Measurements from ENCODE around the gene ACP7. TPM values are rescaled to one million over a fixed set of nuclear protein-coding genes. Genes with fewer than 3 reads are reported as not detected.

The ACP7 gene
- polyA plus RNA-seq, 2 of the 4 experiments (the other 2 are of a cell fraction): 0.06 to 0.25 TPM

GRCh38 chr19:39158646-39159260 is 74.6 kb downstream of the ACP7 start:
- no peaks in the 10 kb centered on the region for H3K9me3 ChIP-seq
- no peak overlapping the region for H3K4me2 ChIP-seq
- no peak for DNase-seq (ENCODE audit: low read depth in 1 of 2, low spot score in 1 of 2)
- CTCF ChIA-PET: interaction anchor here (0.8 to 2.0 kb wide), 5 partner anchors 9 to 183 kb away, joined by 3 to 6 read pairs (median 3); no protein-coding TSS in a partner anchor
- POLR2A ChIA-PET: no interaction called here
- H3K4me3 ChIP-seq: no peak overlapping the region
- H3K4me1 ChIP-seq: peaks cover 42% of the 10 kb centered on the region
- H3K27ac ChIP-seq: no peak overlapping the region; a peak in 1 of 6 replicates
- 86% methylated on average over 12 of the region's 12 CpGs for WGBS (ENCODE audit: missing lambda C conversion rate)
- ATAC-seq: no peak
- no peak for FAIRE-seq
- TF ChIP-seq, protein P1, sequence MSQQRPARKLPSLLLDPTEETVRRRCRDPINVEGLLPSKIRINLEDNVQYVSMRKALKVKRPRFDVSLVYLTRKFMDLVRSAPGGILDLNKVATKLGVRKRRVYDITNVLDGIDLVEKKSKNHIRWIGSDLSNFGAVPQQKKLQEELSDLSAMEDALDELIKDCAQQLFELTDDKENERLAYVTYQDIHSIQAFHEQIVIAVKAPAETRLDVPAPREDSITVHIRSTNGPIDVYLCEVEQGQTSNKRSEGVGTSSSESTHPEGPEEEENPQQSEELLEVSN (IDR thresholded peaks at IDR 0.05; ENCODE audit: borderline replicate concordance, low read depth): no peak
- TF ChIP-seq, protein P2, sequence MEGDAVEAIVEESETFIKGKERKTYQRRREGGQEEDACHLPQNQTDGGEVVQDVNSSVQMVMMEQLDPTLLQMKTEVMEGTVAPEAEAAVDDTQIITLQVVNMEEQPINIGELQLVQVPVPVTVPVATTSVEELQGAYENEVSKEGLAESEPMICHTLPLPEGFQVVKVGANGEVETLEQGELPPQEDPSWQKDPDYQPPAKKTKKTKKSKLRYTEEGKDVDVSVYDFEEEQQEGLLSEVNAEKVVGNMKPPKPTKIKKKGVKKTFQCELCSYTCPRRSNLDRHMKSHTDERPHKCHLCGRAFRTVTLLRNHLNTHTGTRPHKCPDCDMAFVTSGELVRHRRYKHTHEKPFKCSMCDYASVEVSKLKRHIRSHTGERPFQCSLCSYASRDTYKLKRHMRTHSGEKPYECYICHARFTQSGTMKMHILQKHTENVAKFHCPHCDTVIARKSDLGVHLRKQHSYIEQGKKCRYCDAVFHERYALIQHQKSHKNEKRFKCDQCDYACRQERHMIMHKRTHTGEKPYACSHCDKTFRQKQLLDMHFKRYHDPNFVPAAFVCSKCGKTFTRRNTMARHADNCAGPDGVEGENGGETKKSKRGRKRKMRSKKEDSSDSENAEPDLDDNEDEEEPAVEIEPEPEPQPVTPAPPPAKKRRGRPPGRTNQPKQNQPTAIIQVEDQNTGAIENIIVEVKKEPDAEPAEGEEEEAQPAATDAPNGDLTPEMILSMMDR (IDR thresholded peaks at IDR 0.05): no peak
- peak; percentile 60 for TF ChIP-seq ZFP36 (IDR thresholded peaks at IDR 0.05; ENCODE audit: borderline replicate concordance, partially characterized antibody)
- TF ChIP-seq HMGXB4 (CRISPR knock-in tag; IDR thresholded peaks at IDR 0.05; ENCODE audit: borderline replicate concordance): no peak
- 0 out of 5 replicates have a peak, but pooled peaks of 1 of the 2 experiments have one; percentile 9 for TF ChIP-seq JUN (IDR thresholded peaks at IDR 0.05)
- no peak for TF ChIP-seq EHMT2 (IDR thresholded peaks at IDR 0.05; ENCODE audit: low read depth)
- no peak for TF ChIP-seq ZC3H11A (IDR thresholded peaks at IDR 0.05)

GRCh38 chr19:39160523-39160861 is 76.3 kb downstream of the ACP7 start:
- H3K9me3 ChIP-seq: no peaks in the 10 kb centered on the region
- peaks cover 31% of the 10 kb centered on the region for H3K4me1 ChIP-seq
- FAIRE-seq: peak; percentile 36
- ATAC-seq: peak; percentile 9 to 39; a peak in 4 of 6 replicates
- POLR2A ChIA-PET: no interaction called here
- H3K4me3 ChIP-seq: no peak overlapping the region
- DNase-seq (ENCODE audit: low read depth in 1 of 2, low spot score in 1 of 2): no peak
- 0 out of 3 replicates have a peak overlapping the region, but pooled peaks have one; percentile 3 for H3K4me2 ChIP-seq
- TF ChIP-seq, protein P3, sequence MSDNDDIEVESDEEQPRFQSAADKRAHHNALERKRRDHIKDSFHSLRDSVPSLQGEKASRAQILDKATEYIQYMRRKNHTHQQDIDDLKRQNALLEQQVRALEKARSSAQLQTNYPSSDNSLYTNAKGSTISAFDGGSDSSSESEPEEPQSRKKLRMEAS (IDR thresholded peaks at IDR 0.05): 0 out of 2 replicates have a peak, but pooled peaks have one; percentile 7
- TF ChIP-seq NFE2L2 (conservative IDR thresholded peaks at IDR 0.05; ENCODE audit: low read length): no peak
- CTCF ChIA-PET: interaction anchor here (1.4 kb wide), 1 partner anchor 26 kb away, joined by 3 read pairs; no protein-coding TSS in a partner anchor
- H3K27ac ChIP-seq: peak overlapping the region; percentile 0 to 70; a peak in 3 of 6 replicates
- 70% methylated on average over 8 of the region's 8 CpGs for WGBS (ENCODE audit: missing lambda C conversion rate)

Other genes with a start within 250 kb of the ACP7 start
- 440 and 487 TPM in 2 replicates for gene HNRNPL, start 234.4 kb upstream of the ACP7 start, polyA plus RNA-seq (2011; rRNA removed)
- gene HNRNPL, start 234.4 kb upstream of the ACP7 start, polyA plus RNA-seq (2017; fragmentation: RNase III; extraction: RNeasy Plus Mini Kit Qiagen cat#74134 plus additional on column Dnase treatment): 372 to 383 TPM (median 380 TPM) in 3 replicates
- gene RINL, start 206.1 kb upstream of the ACP7 start, polyA plus RNA-seq (2011; rRNA removed): 6.3 and 6.6 TPM in 2 replicates
- 2.9 to 3.5 TPM (median 3.1 TPM) in 3 replicates for gene RINL, start 206.1 kb upstream of the ACP7 start, polyA plus RNA-seq (2017; fragmentation: RNase III; extraction: RNeasy Plus Mini Kit Qiagen cat#74134 plus additional on column Dnase treatment)
- gene SIRT2, start 184.8 kb upstream of the ACP7 start, polyA plus RNA-seq (2011; rRNA removed): 28.6 and 31.5 TPM in 2 replicates
- 28.3 to 30.4 TPM (median 30.4 TPM) in 3 replicates for gene SIRT2, start 184.8 kb upstream of the ACP7 start, polyA plus RNA-seq (2017; fragmentation: RNase III; extraction: RNeasy Plus Mini Kit Qiagen cat#74134 plus additional on column Dnase treatment)
- gene NFKBIB, start 184.4 kb upstream of the ACP7 start, polyA plus RNA-seq (2011; rRNA removed): 25.6 and 35.0 TPM in 2 replicates
- 56.4 to 61.7 TPM (median 59.5 TPM) in 3 replicates for gene NFKBIB, start 184.4 kb upstream of the ACP7 start, polyA plus RNA-seq (2017; fragmentation: RNase III; extraction: RNeasy Plus Mini Kit Qiagen cat#74134 plus additional on column Dnase treatment)
- gene CCER2, start 172.2 kb upstream of the ACP7 start, polyA plus RNA-seq (2011; rRNA removed): 0.40 and 0.68 TPM in 2 replicates
- 1.1 to 1.9 TPM (median 1.5 TPM) in 3 replicates for gene CCER2, start 172.2 kb upstream of the ACP7 start, polyA plus RNA-seq (2017; fragmentation: RNase III; extraction: RNeasy Plus Mini Kit Qiagen cat#74134 plus additional on column Dnase treatment)
- gene SARS2, start 153.6 kb upstream of the ACP7 start, polyA plus RNA-seq (2011; rRNA removed): 46.1 and 46.7 TPM in 2 replicates
- gene SARS2, start 153.6 kb upstream of the ACP7 start, polyA plus RNA-seq (2017; fragmentation: RNase III; extraction: RNeasy Plus Mini Kit Qiagen cat#74134 plus additional on column Dnase treatment): 81.8 to 98.0 TPM (median 93.4 TPM) in 3 replicates
- 92.8 and 104 TPM in 2 replicates for gene MRPS12, start 153.4 kb upstream of the ACP7 start, polyA plus RNA-seq (2011; rRNA removed)
- gene MRPS12, start 153.4 kb upstream of the ACP7 start, polyA plus RNA-seq (2017; fragmentation: RNase III; extraction: RNeasy Plus Mini Kit Qiagen cat#74134 plus additional on column Dnase treatment): 198 to 217 TPM (median 213 TPM) in 3 replicates
- gene FBXO17, start 108.6 kb upstream of the ACP7 start, polyA plus RNA-seq (2011; rRNA removed): 68.1 and 73.1 TPM in 2 replicates
- gene FBXO17, start 108.6 kb upstream of the ACP7 start, polyA plus RNA-seq (2017; fragmentation: RNase III; extraction: RNeasy Plus Mini Kit Qiagen cat#74134 plus additional on column Dnase treatment): 98.5 to 112 TPM (median 111 TPM) in 3 replicates
- gene FBXO27, start 51.8 kb upstream of the ACP7 start, polyA plus RNA-seq (2011; rRNA removed): 13.4 and 15.2 TPM in 2 replicates
- 12.5 to 17.5 TPM (median 14.2 TPM) in 3 replicates for gene FBXO27, start 51.8 kb upstream of the ACP7 start, polyA plus RNA-seq (2017; fragmentation: RNase III; extraction: RNeasy Plus Mini Kit Qiagen cat#74134 plus additional on column Dnase treatment)
- 37.9 and 42.9 TPM in 2 replicates for gene PAK4, start 41.4 kb downstream of the ACP7 start, polyA plus RNA-seq (2011; rRNA removed)
- gene PAK4, start 41.4 kb downstream of the ACP7 start, polyA plus RNA-seq (2017; fragmentation: RNase III; extraction: RNeasy Plus Mini Kit Qiagen cat#74134 plus additional on column Dnase treatment): 75.8 to 84.2 TPM (median 76.7 TPM) in 3 replicates
- gene NCCRP1, start 112.6 kb downstream of the ACP7 start, polyA plus RNA-seq (2011; rRNA removed): 0.90 and 1.1 TPM in 2 replicates
- 0.71 to 1.1 TPM (median 0.99 TPM) in 3 replicates for gene NCCRP1, start 112.6 kb downstream of the ACP7 start, polyA plus RNA-seq (2017; fragmentation: RNase III; extraction: RNeasy Plus Mini Kit Qiagen cat#74134 plus additional on column Dnase treatment)
- gene SYCN, start 119.9 kb downstream of the ACP7 start, polyA plus RNA-seq (2011; rRNA removed): not detected in 2 replicates
- gene SYCN, start 119.9 kb downstream of the ACP7 start, polyA plus RNA-seq (2017; fragmentation: RNase III; extraction: RNeasy Plus Mini Kit Qiagen cat#74134 plus additional on column Dnase treatment): not detected in 3 replicates
- gene IFNL3, start 160.6 kb downstream of the ACP7 start, polyA plus RNA-seq (2011; rRNA removed): not detected in 2 replicates
- gene IFNL3, start 160.6 kb downstream of the ACP7 start, polyA plus RNA-seq (2017; fragmentation: RNase III; extraction: RNeasy Plus Mini Kit Qiagen cat#74134 plus additional on column Dnase treatment): not detected in 3 replicates
- not detected in 2 replicates for gene IFNL4, start 164.5 kb downstream of the ACP7 start, polyA plus RNA-seq (2011; rRNA removed)
- not detected in 3 replicates for gene IFNL4, start 164.5 kb downstream of the ACP7 start, polyA plus RNA-seq (2017; fragmentation: RNase III; extraction: RNeasy Plus Mini Kit Qiagen cat#74134 plus additional on column Dnase treatment)
- gene IFNL2, start 184.0 kb downstream of the ACP7 start, polyA plus RNA-seq (2011; rRNA removed): not detected in 2 replicates
- gene IFNL2, start 184.0 kb downstream of the ACP7 start, polyA plus RNA-seq (2017; fragmentation: RNase III; extraction: RNeasy Plus Mini Kit Qiagen cat#74134 plus additional on column Dnase treatment): not detected in 3 replicates
- gene IFNL1, start 212.0 kb downstream of the ACP7 start, polyA plus RNA-seq (2011; rRNA removed): not detected in 2 replicates
- not detected in 3 replicates for gene IFNL1, start 212.0 kb downstream of the ACP7 start, polyA plus RNA-seq (2017; fragmentation: RNase III; extraction: RNeasy Plus Mini Kit Qiagen cat#74134 plus additional on column Dnase treatment)
- 1.1 and 1.6 TPM in 2 replicates for gene LRFN1, start 236.5 kb downstream of the ACP7 start, polyA plus RNA-seq (2011; rRNA removed)
- 7.9 to 9.1 TPM (median 8.7 TPM) in 3 replicates for gene LRFN1, start 236.5 kb downstream of the ACP7 start, polyA plus RNA-seq (2017; fragmentation: RNase III; extraction: RNeasy Plus Mini Kit Qiagen cat#74134 plus additional on column Dnase treatment)

Data from A549 (cell line).